Bronchus fibroblast of lung (primary cell): ENCODE data around the gene LGMN. TPM values are rescaled to one million over a fixed set of nuclear protein-coding genes. Genes with fewer than 3 reads are reported as not detected.

Experiments used
- total RNA-seq: library from RNA; depleted of rRNA; stranded (reverse); fragments of >200 nt; gene quantifications from 2 replicates; pipeline ENCODE4 v1.2.3, GENCODE V29; 2015

The LGMN gene
- total RNA-seq, result 13.3 and 16.5 TPM in 2 replicates

DNA sequence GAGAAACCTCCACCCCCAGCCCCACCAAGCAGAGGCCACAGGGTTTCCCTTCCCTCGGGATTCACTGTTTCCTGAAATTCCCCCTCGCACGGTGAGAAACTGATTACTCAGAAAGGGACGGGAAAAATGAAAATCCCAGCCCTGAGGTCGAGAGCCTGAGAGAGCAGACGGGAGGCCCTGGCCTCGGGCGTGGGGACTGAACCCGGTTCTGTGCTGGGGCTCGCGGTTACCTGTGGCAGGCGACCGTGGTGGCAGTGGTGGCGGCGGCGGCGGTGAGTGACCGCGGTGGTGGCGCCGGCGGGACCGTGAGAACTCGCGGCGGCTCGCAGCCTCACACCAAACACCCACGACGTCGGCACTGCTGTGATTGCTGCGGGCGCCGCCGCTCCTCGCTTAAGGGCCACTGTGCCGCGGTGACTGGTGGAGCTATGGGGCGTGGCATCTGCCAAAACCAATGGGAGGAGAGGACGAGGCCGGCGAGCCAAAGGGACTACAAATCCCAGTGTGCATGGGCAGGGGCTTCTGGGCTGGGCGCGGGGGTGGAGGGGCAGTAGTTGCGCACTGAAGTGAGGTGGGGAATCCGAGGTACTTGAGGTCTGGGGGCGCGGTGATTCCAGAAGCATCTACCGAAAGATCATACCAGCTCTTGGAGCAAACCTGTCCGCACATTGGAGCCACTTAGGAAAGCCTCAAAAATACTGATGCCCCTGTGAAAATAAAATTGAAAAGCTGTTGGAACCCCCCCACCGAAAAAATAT is at the start of gene LGMN:
LGMN (minus strand) TSS at position 369 of the 758 bp plus-strand sequence. CDS start 15,841 bp downstream, outside the sequence.

DNA sequence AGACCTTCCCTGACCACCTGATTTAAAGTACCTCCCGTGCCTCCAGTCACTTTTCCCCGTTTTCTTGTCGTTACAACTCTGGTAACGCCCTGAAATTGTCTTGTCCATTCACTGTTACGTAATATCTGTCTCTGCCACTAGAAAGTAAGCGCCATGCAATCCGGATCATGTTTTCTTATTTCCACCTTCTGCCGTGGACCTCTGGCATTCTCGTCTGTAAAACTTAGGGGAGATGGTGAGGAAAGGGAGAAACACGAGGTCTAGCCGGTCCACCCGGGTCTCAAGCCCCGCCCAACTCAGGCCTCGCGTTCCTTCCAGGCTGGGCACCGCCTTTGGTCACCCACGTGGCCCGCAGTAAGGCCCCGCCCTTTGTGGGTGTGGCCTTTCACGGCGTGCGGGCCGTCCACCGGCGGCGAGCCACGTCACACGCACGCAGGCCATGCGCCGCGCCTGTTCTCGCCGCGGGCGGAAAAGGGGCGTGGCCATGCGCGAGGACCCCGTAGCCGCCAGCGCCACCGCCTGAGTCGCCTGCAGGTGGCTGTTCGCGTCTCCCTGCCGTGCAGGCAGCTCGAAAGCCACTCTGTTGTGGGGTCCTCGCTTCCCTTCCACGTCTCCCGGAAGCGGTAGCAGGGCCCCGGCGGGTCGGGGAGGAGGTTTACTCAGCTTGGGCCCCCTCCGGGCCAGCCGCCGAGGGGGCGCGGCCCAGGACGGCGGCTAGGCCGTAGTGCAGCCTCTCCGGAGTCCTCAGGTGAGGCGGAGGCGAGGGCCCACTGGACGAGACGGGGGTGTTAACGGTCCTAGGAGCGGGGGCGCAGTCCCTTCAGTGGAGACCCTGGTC is 45.5 kb upstream of the LGMN start, which contains the start of gene GOLGA5:
GOLGA5 (plus strand) TSS at position 597 of the 838 bp plus-strand sequence. CDS start 3,133 bp downstream, outside the sequence.

Other genes starting within 250 kb of the LGMN start
- gene RIN3, start 234.8 kb downstream of the LGMN start, total RNA-seq, result 6.2 and 7.3 TPM in 2 replicates
- 33.4 and 35.0 TPM in 2 replicates for gene GOLGA5, start 45.7 kb upstream of the LGMN start, total RNA-seq
- gene CHGA, start 174.5 kb upstream of the LGMN start, total RNA-seq, result not detected in 2 replicates